Measurements from ENCODE around the gene ASAH2. TPM values are rescaled to one million over a fixed set of nuclear protein-coding genes. Genes with fewer than 3 reads are reported as not detected.

ASAH2 gene
- total RNA-seq, 1 experiment from 2014 or later = 4.6 TPM

GRCh38 chr10:50286996-50287803, 35.9 kb upstream of the ASAH2 start:
- H3K27ac ChIP-seq (ENCODE audit: insufficient read length, low read depth, low read length) = no peak overlapping the region
- Mint-ChIP-seq H3K9me3 (no peaks in the 10 kb centered on the region), H3K4me1 (no peaks in the 10 kb centered on the region), H3K27ac (no peak overlapping the region), H3K27me3 (ENCODE audit: low read depth) (peaks cover 2% of the 10 kb centered on the region), H3K4me3 (no peak overlapping the region), H3K36me3 (ENCODE audit: insufficient read depth in 1 of 3, low read depth in 3 of 3) (no peaks in the 10 kb centered on the region)
- H3K4me2 ChIP-seq (ENCODE audit: insufficient read depth, insufficient read length, low read length) = no peak overlapping the region
- H3T11ph ChIP-seq (ENCODE audit: low read length) = no peak overlapping the region
- no peaks in the 10 kb centered on the region for H3K27me3 ChIP-seq (ENCODE audit: insufficient read depth, low read length)
- H3K79me1 ChIP-seq (ENCODE audit: insufficient read depth, low read depth, low read length, poor library complexity, severe bottlenecking) = no peaks in the 10 kb centered on the region
- no peak overlapping the region for H3K4ac ChIP-seq (ENCODE audit: low read depth, low read length)
- H2BK12ac ChIP-seq (ENCODE audit: insufficient read length, low read depth, low read length) = no peak overlapping the region
- H3K79me2 ChIP-seq (ENCODE audit: insufficient read depth, low read length) = no peaks in the 10 kb centered on the region
- H4K20me1 ChIP-seq (ENCODE audit: control insufficient read depth, insufficient read depth, insufficient read length) = no peaks in the 10 kb centered on the region
- no peak overlapping the region for H3K14ac ChIP-seq (ENCODE audit: insufficient read depth, low read length)
- H4K91ac ChIP-seq (ENCODE audit: insufficient read length, low read depth, low read length) = no peak overlapping the region
- no peak overlapping the region for H2BK20ac ChIP-seq (ENCODE audit: low read depth, low read length, poor library complexity, severe bottlenecking)
- H2BK5ac ChIP-seq (ENCODE audit: insufficient read length, low read length) = no peak overlapping the region
- no peak overlapping the region for H3K56ac ChIP-seq (ENCODE audit: insufficient read length, low read depth, low read length)
- no peak overlapping the region for H4K5ac ChIP-seq (ENCODE audit: insufficient read length, low read depth, low read length)
- H4K8ac ChIP-seq (replicated peaks; ENCODE audit: insufficient read length, low read depth, low read length) = no peak overlapping the region
- no CpG with 5 or more reads among the region's 9 CpGs for WGBS (ENCODE audit: extremely low coverage, insufficient read length, low lambda C conversion rate)
- H2BK15ac ChIP-seq (ENCODE audit: low read depth, low read length) = no peak overlapping the region
- H3K9ac ChIP-seq (ENCODE audit: extremely low read depth, insufficient read length, low read length) = no peak overlapping the region
- H2AFZ ChIP-seq (ENCODE audit: low read length) = no peak overlapping the region
- no peak overlapping the region for H2AK5ac ChIP-seq (ENCODE audit: insufficient read length, low read length)
- DNase-seq = no peak
- H3K23me2 ChIP-seq (ENCODE audit: insufficient read length, low read depth, low read length, poor library complexity, severe bottlenecking) = no peaks in the 10 kb centered on the region
- no peak for TF ChIP-seq CTCF (conservative IDR thresholded peaks at IDR 0.05)
- no peak overlapping the region for H3K23ac ChIP-seq (ENCODE audit: insufficient read length, low read depth, low read length)
- H2BK120ac ChIP-seq (ENCODE audit: low read depth, low read length, poor library complexity, severe bottlenecking) = no peak overlapping the region
- no peaks in the 10 kb centered on the region for H3K9me3 ChIP-seq (ENCODE audit: control insufficient read depth, low read depth, low read length)
- no peak overlapping the region for H3K18ac ChIP-seq (ENCODE audit: insufficient read length, low read depth, low read length)
- H3K4me1 ChIP-seq (ENCODE audit: insufficient read depth, low read length) = no peaks in the 10 kb centered on the region
